ENCODE data around the gene SIRT3. TPM values are rescaled to one million over a fixed set of nuclear protein-coding genes. Genes with fewer than 3 reads are reported as not detected.

Gene SIRT3
- total RNA-seq, 1 experiment from 2014 or later, result 13.9 TPM

DNA sequence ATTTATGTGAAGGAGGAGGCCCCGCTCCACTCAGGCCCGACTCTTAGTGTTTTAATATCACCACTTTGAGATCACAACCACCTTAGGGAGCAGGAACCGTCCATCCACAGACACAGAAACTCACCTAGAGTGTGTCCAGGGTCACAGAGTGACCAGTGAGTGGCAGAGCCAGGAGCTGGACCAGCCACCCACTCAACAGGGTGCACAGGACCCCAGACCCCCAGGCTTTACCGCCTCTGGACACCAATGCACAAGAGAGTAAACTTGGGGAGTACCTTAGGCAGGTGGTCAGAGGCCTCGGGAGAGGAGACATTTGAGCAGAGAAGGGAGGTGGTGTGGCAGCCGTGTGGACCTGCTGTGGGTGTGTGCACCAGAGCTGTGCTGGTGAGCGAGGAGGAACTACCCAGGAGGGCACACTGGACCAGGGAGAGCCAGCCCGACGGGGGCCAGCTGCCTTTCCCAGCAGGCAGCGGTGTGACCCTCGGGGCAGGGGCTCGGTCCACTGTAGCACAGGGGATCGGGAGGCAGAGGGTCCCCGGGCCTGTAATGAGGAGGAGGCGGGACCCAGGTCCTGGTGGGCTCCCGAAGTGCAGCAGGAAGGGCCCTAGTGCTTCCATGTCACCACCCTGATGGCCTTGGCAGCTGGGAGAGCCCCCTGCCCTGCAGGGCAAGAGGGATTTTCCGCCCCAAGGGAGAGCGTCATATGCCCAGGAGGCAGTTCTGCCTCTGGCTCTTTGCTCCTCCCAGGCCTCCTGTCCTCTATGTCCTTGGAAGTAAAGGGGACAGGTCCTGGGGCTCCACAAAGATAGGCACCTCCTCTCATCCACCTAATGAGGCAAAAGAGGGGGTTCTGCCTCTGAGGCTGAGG lies 34.5 kb upstream of the SIRT3 start:
- Histone ChIP-seq H3K23me2 (ENCODE audit: insufficient read length, low read depth, low read length, poor library complexity, severe bottlenecking) (no peaks in the 10 kb centered on the region), H3K9me3 (ENCODE audit: control insufficient read depth, low read depth, low read length) (no peaks in the 10 kb centered on the region), H3K27me3 (ENCODE audit: insufficient read depth, low read length) (no peaks in the 10 kb centered on the region), H2AFZ (ENCODE audit: low read length) (no peak overlapping the region), H4K91ac (ENCODE audit: insufficient read length, low read depth, low read length) (no peak overlapping the region), H4K8ac (replicated peaks; ENCODE audit: insufficient read length, low read depth, low read length) (no peak overlapping the region), H4K20me1 (ENCODE audit: control insufficient read depth, insufficient read depth, insufficient read length) (no peaks in the 10 kb centered on the region), H3K79me2 (ENCODE audit: insufficient read depth, low read length) (no peaks in the 10 kb centered on the region), H3K23ac (ENCODE audit: insufficient read length, low read depth, low read length) (no peak overlapping the region), H3K14ac (ENCODE audit: insufficient read depth, low read length) (no peak overlapping the region), H2BK5ac (ENCODE audit: insufficient read length, low read length) (no peak overlapping the region), H3T11ph (ENCODE audit: low read length) (no peak overlapping the region), H2BK120ac (ENCODE audit: low read depth, low read length, poor library complexity, severe bottlenecking) (no peak overlapping the region), H2BK15ac (ENCODE audit: low read depth, low read length) (no peak overlapping the region), H3K9ac (ENCODE audit: extremely low read depth, insufficient read length, low read length) (no peak overlapping the region), H3K4me2 (ENCODE audit: insufficient read depth, insufficient read length, low read length) (no peak overlapping the region), H3K27ac (ENCODE audit: insufficient read length, low read depth, low read length) (no peak overlapping the region), H3K4me1 (ENCODE audit: insufficient read depth, low read length) (peaks cover 6% of the 10 kb centered on the region), H3K4ac (ENCODE audit: low read depth, low read length) (no peak overlapping the region), H4K5ac (ENCODE audit: insufficient read length, low read depth, low read length) (no peak overlapping the region), H3K56ac (ENCODE audit: insufficient read length, low read depth, low read length) (no peak overlapping the region), H2BK12ac (ENCODE audit: insufficient read length, low read depth, low read length) (no peak overlapping the region), H2AK5ac (ENCODE audit: insufficient read length, low read length) (no peak overlapping the region), H3K18ac (ENCODE audit: insufficient read length, low read depth, low read length) (no peak overlapping the region), H3K79me1 (ENCODE audit: insufficient read depth, low read depth, low read length, poor library complexity, severe bottlenecking) (no peaks in the 10 kb centered on the region), H2BK20ac (ENCODE audit: low read depth, low read length, poor library complexity, severe bottlenecking) (no peak overlapping the region)
- no peak overlapping the region; a peak in 1 of 5 replicates for H3K4me3 Mint-ChIP-seq
- H3K27me3 Mint-ChIP-seq (ENCODE audit: low read depth), result peaks cover 13% of the 10 kb centered on the region
- TF ChIP-seq, protein P1, sequence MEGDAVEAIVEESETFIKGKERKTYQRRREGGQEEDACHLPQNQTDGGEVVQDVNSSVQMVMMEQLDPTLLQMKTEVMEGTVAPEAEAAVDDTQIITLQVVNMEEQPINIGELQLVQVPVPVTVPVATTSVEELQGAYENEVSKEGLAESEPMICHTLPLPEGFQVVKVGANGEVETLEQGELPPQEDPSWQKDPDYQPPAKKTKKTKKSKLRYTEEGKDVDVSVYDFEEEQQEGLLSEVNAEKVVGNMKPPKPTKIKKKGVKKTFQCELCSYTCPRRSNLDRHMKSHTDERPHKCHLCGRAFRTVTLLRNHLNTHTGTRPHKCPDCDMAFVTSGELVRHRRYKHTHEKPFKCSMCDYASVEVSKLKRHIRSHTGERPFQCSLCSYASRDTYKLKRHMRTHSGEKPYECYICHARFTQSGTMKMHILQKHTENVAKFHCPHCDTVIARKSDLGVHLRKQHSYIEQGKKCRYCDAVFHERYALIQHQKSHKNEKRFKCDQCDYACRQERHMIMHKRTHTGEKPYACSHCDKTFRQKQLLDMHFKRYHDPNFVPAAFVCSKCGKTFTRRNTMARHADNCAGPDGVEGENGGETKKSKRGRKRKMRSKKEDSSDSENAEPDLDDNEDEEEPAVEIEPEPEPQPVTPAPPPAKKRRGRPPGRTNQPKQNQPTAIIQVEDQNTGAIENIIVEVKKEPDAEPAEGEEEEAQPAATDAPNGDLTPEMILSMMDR (conservative IDR thresholded peaks at IDR 0.05), result no peak
- peaks cover 34 to 37% of the 10 kb centered on the region in 2 experiments for H3K4me1 Mint-ChIP-seq
- H3K27ac Mint-ChIP-seq, result no peak overlapping the region; a peak in 1 of 7 replicates
- DNase-seq, result peak; percentile 25
- H3K36me3 Mint-ChIP-seq (ENCODE audit: insufficient read depth in 1 of 3, low read depth in 3 of 3), result peaks cover 0 to 6% (median 3%) of the 10 kb centered on the region in 3 experiments; a peak in 4 of 7 replicates
- H3K9me3 Mint-ChIP-seq, result peaks cover 12 to 17% of the 10 kb centered on the region in 2 experiments
- no CpG with 5 or more reads among the region's 18 CpGs for WGBS (ENCODE audit: extremely low coverage, insufficient read length, low lambda C conversion rate)

Measured in H9 (cell line).